H1 (cell line): ENCODE results near the gene EPHA7. TPM values are rescaled to one million over a fixed set of nuclear protein-coding genes. Genes with fewer than 3 reads are reported as not detected.

Experiments used
- CTCF ChIA-PET: fragments of 300-600 bp; sonication (Branson Sonifier 250); formaldehyde crosslinking; loops from one replicate; lab custom pipeline; 2021; ENCODE audit not compliant: partially characterized antibody; lab: Charles Lee
- POLR2A ChIA-PET: fragments of 300-600 bp; sonication (Branson Sonifier 250); formaldehyde crosslinking; loops from one replicate; lab custom pipeline; 2021; ENCODE audit warnings: inconsistent platforms; ENCODE audit not compliant: partially characterized antibody; lab: Charles Lee
- DNase-seq, 2 experiments: peaks; one replicate each; pipeline versions ENCODE4 v3.0.0 to v3.0.0-alpha.2; 2010 to 2022; ENCODE audit warnings: low spot score in 2 of 2, low read depth in 1 of 2, mixed read lengths in 1 of 2
- FAIRE-seq: peaks from 2 replicates; lab custom pipeline; 2011; peaks lifted over from hg19 to GRCh38; lab: Jason Lieb, UNC
- H2AFZ ChIP-seq: 2 replicates; pipeline ENCODE4 v1.8.1; 2012; ENCODE audit warnings: low read length, inconsistent platforms
- H2AK5ac ChIP-seq: 2 replicates; pipeline ENCODE4 v1.6.1; 2013; ENCODE audit warnings: low read depth, low read length
- H2BK120ac ChIP-seq: replicated peaks from 2 replicates; pipeline ENCODE3; 2013; ENCODE audit warnings: low read depth, low read length, inconsistent platforms
- H2BK12ac ChIP-seq: 2 replicates; pipeline ENCODE4 v1.6.1; 2013; ENCODE audit warnings: low read depth, low read length
- H2BK15ac ChIP-seq: 2 replicates; pipeline ENCODE4 v1.6.1; 2013; ENCODE audit warnings: low read length
- H2BK20ac ChIP-seq: 2 replicates; pipeline ENCODE4 v1.6.1; 2013; ENCODE audit warnings: low read length
- H2BK5ac ChIP-seq: 2 replicates; pipeline ENCODE4 v1.6.1; 2013; ENCODE audit warnings: low read depth, low read length
- H3K14ac ChIP-seq: 2 replicates; pipeline ENCODE4 v1.6.1; 2013; ENCODE audit warnings: inconsistent platforms; ENCODE audit not compliant: insufficient read length
- H3K18ac ChIP-seq: 2 replicates; pipeline ENCODE4 v1.6.1; 2013; ENCODE audit warnings: low read length; ENCODE audit errors: extremely low read depth
- H3K23ac ChIP-seq: 2 replicates; pipeline ENCODE4 v1.6.1; 2013; ENCODE audit warnings: inconsistent platforms; ENCODE audit not compliant: insufficient read length
- H3K23me2 ChIP-seq: 2 replicates; pipeline ENCODE4 v1.6.1; 2013; ENCODE audit warnings: low read depth, low read length
- H3K27ac ChIP-seq: 2 replicates; pipeline ENCODE4 v1.6.1; 2011; ENCODE audit warnings: low read depth, low read length, inconsistent platforms
- H3K27me3 ChIP-seq, 4 experiments: replicated peaks in 1 of 4; 1 replicate in 1 of 4; 2 replicates in 3 of 4; pipeline versions ENCODE4 v1.6.1 to v1.8.1; 2011 to 2013; ENCODE audit warnings: low read length in 3 of 4, mild to moderate bottlenecking in 3 of 4, inconsistent platforms in 2 of 4, mixed read lengths in 2 of 4, moderate library complexity in 1 of 4; ENCODE audit not compliant: control insufficient read depth in 3 of 4, insufficient read depth in 3 of 4; ENCODE audit errors: extremely low read depth in 1 of 4
- H3K36me3 ChIP-seq, 4 experiments: 2 replicates each; pipeline versions ENCODE4 v1.6.1 to v1.8.1; 2011 to 2013; ENCODE audit warnings: mild to moderate bottlenecking in 4 of 4, low read length in 3 of 4, moderate library complexity in 2 of 4, control low read depth in 1 of 4, inconsistent platforms in 1 of 4; ENCODE audit not compliant: insufficient read depth in 4 of 4, control insufficient read depth in 2 of 4
- H3K4ac ChIP-seq: replicated peaks from 2 replicates; pipeline ENCODE3; 2013; ENCODE audit warnings: low read length, low read depth, mixed read lengths, inconsistent platforms; ENCODE audit not compliant: insufficient read length
- H3K4me1 ChIP-seq, 4 experiments: replicated peaks in 1 of 4; 1 replicate in 1 of 4; 2 replicates in 3 of 4; pipeline versions ENCODE4 v1.6.1 to v1.8.1; 2011 to 2013; ENCODE audit warnings: low read length in 3 of 4, inconsistent platforms in 2 of 4, mixed read lengths in 1 of 4; ENCODE audit not compliant: insufficient read depth in 4 of 4, control insufficient read depth in 3 of 4
- H3K4me2 ChIP-seq, 2 experiments: 2 replicates each; pipeline versions ENCODE4 v1.6.1 to v1.8.1; 2011 to 2013; ENCODE audit warnings: low read depth in 2 of 2, low read length in 2 of 2, control low read depth in 1 of 2, inconsistent platforms in 1 of 2, mild to moderate bottlenecking in 1 of 2; ENCODE audit not compliant: insufficient read depth in 1 of 2
- H3K4me3 ChIP-seq, 4 experiments: fragments of 200-600, 300-600 bp in 1 of 4; sonication (generic), shearing (Covaris generic), sonication (Bioruptor Twin) in 1 of 4; 2 replicates each; pipeline versions ENCODE4 v1.5.1 to v1.8.1; 2011 to 2016; ENCODE audit warnings: low read length in 4 of 4, low read depth in 3 of 4, control low read depth in 2 of 4, inconsistent platforms in 2 of 4, mild to moderate bottlenecking in 2 of 4, mixed read lengths in 1 of 4, moderate library complexity in 1 of 4; ENCODE audit not compliant: insufficient read depth in 2 of 4; ENCODE audit errors: extremely low read depth in 1 of 4
- H3K56ac ChIP-seq: replicated peaks from 2 replicates; pipeline ENCODE3; 2013; ENCODE audit warnings: low read depth, mild to moderate bottlenecking, mixed read lengths, low read length, inconsistent platforms; ENCODE audit not compliant: insufficient read length
- H3K79me1 ChIP-seq: 2 replicates; pipeline ENCODE4 v1.6.1; 2013; ENCODE audit warnings: low read depth, low read length, control low read depth
- H3K79me2 ChIP-seq, 2 experiments: 2 replicates each; pipeline versions ENCODE4 v1.6.1 to v1.8.1; 2012 to 2013; ENCODE audit warnings: low read length in 2 of 2, mild to moderate bottlenecking in 2 of 2, inconsistent platforms in 1 of 2; ENCODE audit not compliant: insufficient read depth in 2 of 2, control insufficient read depth in 1 of 2
- H3K9ac ChIP-seq, 4 experiments: replicated peaks in 1 of 4; 1 replicate in 1 of 4; 2 replicates in 3 of 4; pipeline versions ENCODE4 v1.6.1 to v1.8.1; 2011 to 2013; ENCODE audit warnings: low read depth in 3 of 4, low read length in 3 of 4, control low read depth in 2 of 4, mild to moderate bottlenecking in 2 of 4, moderate library complexity in 2 of 4, inconsistent platforms in 1 of 4; ENCODE audit errors: extremely low read depth in 1 of 4
- H3K9me3 ChIP-seq, 2 experiments: 2 replicates each; pipeline versions ENCODE4 v1.6.1 to v1.8.1; 2012 to 2013; ENCODE audit warnings: mild to moderate bottlenecking in 2 of 2, moderate library complexity in 2 of 2, control low read depth in 1 of 2, inconsistent platforms in 1 of 2, low read depth in 1 of 2, low read length in 1 of 2, mixed read lengths in 1 of 2; ENCODE audit not compliant: insufficient read depth in 2 of 2
- H4K20me1 ChIP-seq, 2 experiments: replicated peaks in 1 of 2; 2 replicates each; pipeline versions ENCODE3 to v1.8.1; 2011 to 2013; ENCODE audit warnings: inconsistent platforms in 2 of 2, low read length in 2 of 2, mild to moderate bottlenecking in 1 of 2; ENCODE audit not compliant: insufficient read depth in 2 of 2, control insufficient read depth in 1 of 2
- H4K5ac ChIP-seq: 2 replicates; pipeline ENCODE4 v1.6.1; 2013; ENCODE audit warnings: low read length, low read depth, mixed read lengths, inconsistent platforms; ENCODE audit not compliant: insufficient read length
- H4K8ac ChIP-seq: 2 replicates; pipeline ENCODE4 v1.8.0; 2013; ENCODE audit warnings: mild to moderate bottlenecking, moderate library complexity, low read length, inconsistent platforms; ENCODE audit not compliant: insufficient read depth; ENCODE audit errors: extremely low read depth
- H4K91ac ChIP-seq: replicated peaks from 2 replicates; pipeline ENCODE3; 2013; ENCODE audit warnings: low read length, mixed read lengths, inconsistent platforms; ENCODE audit not compliant: insufficient read length
- ATF2 ChIP-seq: IDR thresholded peaks from 2 replicates; pipeline ENCODE4 v1.6.1; 2012; ENCODE audit warnings: low read length, inconsistent platforms
- CHD2 ChIP-seq: IDR thresholded peaks from 2 replicates; pipeline ENCODE4 v1.6.1; 2012; ENCODE audit warnings: low read length, improper control_type of control experiment
- CTBP2 ChIP-seq: IDR thresholded peaks from 2 replicates; pipeline ENCODE4 v1.7.0; 2011; ENCODE audit warnings: borderline replicate concordance, mild to moderate bottlenecking, moderate library complexity, mixed read lengths, low read length; ENCODE audit not compliant: insufficient read depth, insufficient read length
- KDM5A ChIP-seq: fragments of 200-600 bp; IDR thresholded peaks from 2 replicates; pipeline ENCODE4 v1.7.1; 2012; ENCODE audit warnings: mild to moderate bottlenecking, low read length, inconsistent platforms, mixed read lengths
- NANOG ChIP-seq: IDR thresholded peaks from 2 replicates; pipeline ENCODE4 v1.6.1; 2011; ENCODE audit warnings: low read length, low read depth, mild to moderate bottlenecking, inconsistent platforms; ENCODE audit not compliant: insufficient read depth, poor library complexity, severe bottlenecking
- TCF12 ChIP-seq: IDR thresholded peaks from 2 replicates; pipeline ENCODE4 v1.6.1; 2011; ENCODE audit warnings: low read depth, mild to moderate bottlenecking, low read length
- WGBS, 2 experiments: shearing (Covaris generic) in 1 of 2; methylation state at CpG; one replicate each; pipeline versions ENCODE4 v1.1.6 to v1.1.7; 2013 to 2015; ENCODE audit warnings: low lambda C conversion rate in 2 of 2, mixed read lengths in 2 of 2, inconsistent platforms in 1 of 2, low coverage in 1 of 2, missing lambda C conversion rate in 1 of 2; ENCODE audit not compliant: insufficient replicate concordance in 2 of 2, insufficient coverage in 1 of 2, insufficient read length in 1 of 2; ENCODE audit errors: extremely low coverage in 1 of 2, missing lambda C conversion rate in 1 of 2; 5-methylcytosine and 5-hydroxymethylcytosine counted together
- polyA plus RNA-seq, 7 experiments: library from polyadenylated mRNA; depleted of rRNA in 3 of 7; stranded (reverse) in 5 of 7; unstranded in 2 of 7; fragments of >200 nt in 5 of 7; fragments of 200-250 nt in 2 of 7; gene quantifications; 1 replicate in 5 of 7; 2 replicates in 1 of 7; 4 replicates in 1 of 7; pipeline versions ENCODE4 v1.2.1 to v1.2.3, GENCODE V29; 2011 to 2013; ENCODE audit warnings: missing spikeins in 2 of 7, mixed read lengths in 2 of 7
- total RNA-seq: library from RNA; stranded (reverse); fragmentation: NEBNext Ultra II Directional; extraction: Animal tissue kit (Norgen Biotek cat#: 25700); gene quantifications from 2 replicates; pipeline ENCODE4 v1.2.1, GENCODE V29; 2021

The EPHA7 gene
- total and polyA plus RNA-seq, 2 of the 8 experiments (the other 6 are each of a cell fraction or from before 2014, with no cell fraction given), result 1.3 to 6.8 TPM

GRCh38 chr6:93226822-93227221 is 192.5 kb downstream of the EPHA7 start:
- Histone ChIP-seq H2AK5ac (no peak overlapping the region), H3K27me3 (no peaks in the 10 kb centered on the region), H3K56ac (no peak overlapping the region), H3K4me1 (no peaks in the 10 kb centered on the region; a peak in 1 of 7 replicates), H4K20me1 (no peaks in the 10 kb centered on the region), H3K79me2 (no peaks in the 10 kb centered on the region), H3K27ac (no peak overlapping the region), H3K23ac (no peak overlapping the region), H3K18ac (no peak overlapping the region), H3K9me3 (no peaks in the 10 kb centered on the region), H3K4me2 (no peak overlapping the region), H3K36me3 (no peaks in the 10 kb centered on the region), H2BK5ac (no peak overlapping the region), H3K23me2 (no peaks in the 10 kb centered on the region), H3K79me1 (no peaks in the 10 kb centered on the region), H3K4ac (no peak overlapping the region), H4K91ac (no peak overlapping the region), H4K5ac (no peak overlapping the region), H3K14ac (no peak overlapping the region), H3K9ac (no peak overlapping the region), H2BK20ac (no peak overlapping the region), H2BK120ac (no peak overlapping the region), H4K8ac (no peak overlapping the region), H2BK12ac (no peak overlapping the region), H2AFZ (no peak overlapping the region), H2BK15ac (no peak overlapping the region), H3K4me3 (no peak overlapping the region)
- DNase-seq, result no peak
- POLR2A ChIA-PET, result no interaction called here
- no peak for FAIRE-seq
- CTCF ChIA-PET, result no interaction called here
- 90% methylated on average over 1 of the region's 1 CpG; no CpG with 5 or more reads in 1 of the 2 experiments for WGBS, 2 experiments
- TF ChIP-seq KDM5A (no peak), NANOG (no peak), ATF2 (no peak), CTBP2 (no peak), TCF12 (no peak), CHD2 (no peak)
